GM19099 (cell line): Measurements from ENCODE around the gene DIAPH2.

Source experiments
- POLR2A ChIP-seq: IDR thresholded peaks from 3 replicates; pipeline ENCODE4 v1.6.1; 2011; ENCODE audit warnings: low read depth; ENCODE audit not compliant: insufficient read length; ENCODE audit errors: extremely low read depth

The DIAPH2 gene

DNA sequence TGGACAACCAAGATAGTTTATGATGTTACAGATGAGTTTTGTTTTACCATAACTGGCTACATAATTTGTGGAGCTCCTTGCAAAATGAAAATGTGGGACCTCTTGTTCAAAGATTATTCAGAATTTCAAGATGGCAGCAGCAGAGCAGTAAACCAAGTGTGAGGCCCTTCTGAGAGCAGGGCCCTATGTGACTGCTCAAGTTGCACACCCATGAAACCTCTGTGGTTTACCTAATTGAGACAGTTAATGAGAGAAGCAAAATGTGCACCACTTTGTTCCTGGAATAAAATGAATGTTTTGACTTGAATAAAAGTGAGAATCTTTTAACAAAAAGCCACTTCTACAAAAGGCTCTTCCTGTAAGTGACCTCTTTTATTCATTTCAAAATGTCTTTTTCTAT is 718.3 kb downstream of the DIAPH2 start:
- no peak for TF ChIP-seq POLR2A

DNA sequence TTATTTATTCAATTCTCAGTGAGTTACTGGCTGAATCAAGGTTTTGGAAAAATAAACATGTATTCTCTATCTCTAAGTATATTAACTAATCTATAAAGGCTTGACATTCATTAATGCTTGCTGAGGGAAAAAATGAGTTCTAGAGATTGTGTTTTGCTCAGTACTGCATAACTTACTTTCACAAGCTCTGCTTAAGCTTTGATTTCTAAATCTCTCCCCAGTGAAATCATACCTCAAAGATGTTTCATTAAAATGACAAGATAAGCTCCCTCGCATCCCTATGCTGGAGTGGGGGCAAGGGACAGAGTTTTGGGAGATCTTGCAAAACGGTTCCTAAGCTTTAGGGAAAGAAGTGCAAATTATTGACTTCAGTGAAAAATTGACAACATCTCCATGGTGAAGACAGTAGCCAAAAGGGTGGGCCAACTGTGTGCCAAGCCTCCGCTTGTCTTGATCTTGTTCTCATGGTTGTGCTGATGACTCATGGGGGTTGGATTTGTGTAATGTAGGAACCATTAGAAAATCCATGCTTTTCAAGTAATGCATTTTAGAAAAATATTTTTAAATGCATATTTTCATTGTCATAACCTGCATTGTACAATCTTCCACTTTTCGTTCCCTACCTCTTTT is 720.5 kb downstream of the DIAPH2 start:
- TF ChIP-seq POLR2A = no peak

DNA sequence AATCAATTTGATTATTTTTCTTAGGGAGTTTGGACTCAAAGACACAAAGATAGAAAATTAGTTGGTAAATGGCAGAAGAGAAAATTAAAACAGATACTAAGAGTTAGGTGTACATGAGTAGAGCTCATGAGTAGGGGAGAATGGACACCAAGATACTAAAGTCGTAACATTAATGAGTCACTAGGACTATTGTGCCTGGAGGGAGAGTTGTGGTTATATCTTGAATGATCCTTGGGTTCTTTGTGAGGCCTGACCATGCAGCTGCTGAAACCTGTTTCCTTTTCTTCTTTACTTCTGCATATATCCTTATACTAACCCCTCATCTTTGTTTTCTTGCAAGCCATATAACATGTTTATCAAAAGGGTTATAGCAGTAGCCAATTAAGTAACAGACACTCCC is 731.8 kb downstream of the DIAPH2 start:
- TF ChIP-seq POLR2A = no peak

DNA sequence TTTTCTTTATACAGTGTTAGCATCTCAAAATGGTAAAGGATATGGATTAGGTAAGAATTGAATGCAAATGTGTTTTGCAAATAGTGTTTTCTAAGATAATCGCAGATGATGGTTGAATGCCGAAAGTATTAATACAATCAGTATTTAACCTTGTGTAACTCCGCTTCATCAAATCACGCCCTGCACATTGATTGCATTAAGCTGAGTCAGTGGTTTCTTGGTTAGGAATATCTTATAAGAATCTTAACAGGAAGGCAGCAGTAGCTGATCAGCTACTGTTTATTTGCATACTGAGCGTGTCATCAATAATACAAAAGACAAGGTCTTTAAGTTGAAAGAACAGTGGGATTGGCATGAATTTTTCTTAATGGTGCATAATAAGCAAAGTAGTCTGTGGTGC is 744.5 kb downstream of the DIAPH2 start:
- TF ChIP-seq POLR2A = no peak

DNA sequence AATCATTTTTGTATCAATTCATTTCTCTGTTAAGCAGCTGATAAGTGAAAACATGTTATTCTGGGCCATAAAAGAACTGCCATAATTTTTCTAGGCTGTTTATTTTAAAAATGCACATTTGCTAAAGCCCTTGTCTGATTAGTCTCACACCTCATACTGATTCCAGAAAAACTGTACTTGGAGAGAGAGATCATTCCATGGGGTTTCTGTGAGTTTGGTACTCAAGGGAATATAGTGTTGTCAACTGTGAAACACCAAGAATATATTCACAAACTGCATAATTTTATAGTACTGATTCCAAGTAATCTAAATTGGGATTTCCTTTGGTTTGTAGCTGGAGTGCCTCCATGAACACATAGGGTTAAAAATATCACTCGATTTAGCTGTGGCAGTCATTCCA is 746.6 kb downstream of the DIAPH2 start:
- TF ChIP-seq POLR2A = no peak

DNA sequence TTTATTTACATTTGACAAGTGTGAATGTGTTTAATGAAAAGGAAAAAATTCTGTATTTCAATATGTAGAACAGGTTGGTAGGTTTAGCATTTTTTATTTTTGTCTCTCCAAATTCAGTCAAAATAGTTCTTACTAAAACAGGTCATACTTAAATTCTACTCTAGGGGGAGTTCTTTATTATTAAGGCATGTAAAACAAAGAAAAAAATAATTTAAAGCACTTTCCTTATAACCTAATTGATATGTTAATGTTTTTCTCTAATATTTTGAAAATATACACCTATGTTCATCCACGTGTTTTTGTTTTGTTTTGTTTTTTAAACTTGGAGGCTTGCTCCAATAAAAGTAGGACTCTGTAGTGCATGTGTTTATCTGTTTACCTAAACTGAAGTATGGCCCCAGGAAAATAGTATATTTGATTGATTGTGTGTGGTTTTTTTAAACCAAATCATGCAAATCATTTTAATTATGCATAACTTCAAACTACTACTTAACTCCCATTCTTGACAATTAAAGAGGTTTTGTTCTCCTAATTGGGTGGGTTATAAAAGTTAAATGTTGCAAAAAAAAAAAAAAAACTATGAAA is 761.7 kb downstream of the DIAPH2 start:
- TF ChIP-seq POLR2A = no peak

DNA sequence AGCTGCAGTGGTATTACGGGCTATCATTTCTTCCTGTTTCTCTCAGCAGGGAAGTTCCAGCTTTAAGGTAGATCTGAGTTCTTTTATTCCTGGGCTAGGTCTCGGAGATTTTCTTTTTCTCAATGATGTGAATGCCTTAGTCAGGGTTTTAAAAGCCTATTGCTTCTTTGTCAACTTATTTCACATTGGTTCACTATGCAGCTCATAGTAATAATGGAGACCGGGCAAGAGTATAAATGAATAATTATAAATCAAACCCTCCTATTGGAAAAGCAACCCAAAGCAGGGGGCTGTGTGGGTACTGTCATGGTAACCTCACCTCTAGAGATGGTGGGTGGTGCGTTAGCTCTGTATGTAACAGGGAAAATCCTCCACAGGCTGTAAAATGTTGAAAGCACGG is 762.7 kb downstream of the DIAPH2 start:
- TF ChIP-seq POLR2A = no peak

DNA sequence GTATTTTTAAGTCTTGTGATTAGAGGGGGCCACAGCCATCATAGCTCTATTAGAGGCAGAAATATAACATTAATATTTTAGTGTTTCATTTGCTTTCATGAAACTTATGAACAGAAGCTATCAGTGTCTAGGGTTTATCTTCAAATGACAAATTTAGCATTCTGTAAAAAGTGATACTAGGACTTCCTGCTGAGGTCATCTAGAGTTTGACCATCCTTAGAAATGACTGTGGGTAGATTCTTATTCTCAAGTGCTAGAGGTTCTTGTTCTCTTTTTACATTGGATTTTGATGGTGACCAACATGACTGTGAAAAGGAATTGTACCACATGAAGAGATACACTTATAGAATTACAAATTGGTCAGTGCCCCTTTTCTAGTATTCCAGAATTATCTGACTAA is 767.6 kb downstream of the DIAPH2 start:
- TF ChIP-seq POLR2A = no peak

DNA sequence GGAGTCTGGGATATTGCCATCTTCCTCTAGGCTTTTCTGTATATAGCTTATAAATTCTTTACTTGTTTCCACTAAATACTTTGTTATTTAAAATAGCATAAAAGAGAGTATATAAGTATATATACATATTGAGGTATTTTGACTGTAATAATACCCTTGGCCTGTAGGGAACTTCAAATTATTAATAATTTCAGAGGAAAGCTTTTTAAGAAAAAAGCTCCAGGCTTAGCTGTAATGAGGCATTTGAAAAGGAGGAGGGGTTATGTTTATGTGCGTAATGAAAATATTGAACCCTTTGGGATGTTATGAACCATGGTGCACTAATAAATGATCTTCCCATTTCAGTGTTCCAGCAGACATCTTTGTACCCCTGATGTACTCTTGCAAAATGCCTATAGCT is 777.1 kb downstream of the DIAPH2 start:
- no peak for TF ChIP-seq POLR2A

DNA sequence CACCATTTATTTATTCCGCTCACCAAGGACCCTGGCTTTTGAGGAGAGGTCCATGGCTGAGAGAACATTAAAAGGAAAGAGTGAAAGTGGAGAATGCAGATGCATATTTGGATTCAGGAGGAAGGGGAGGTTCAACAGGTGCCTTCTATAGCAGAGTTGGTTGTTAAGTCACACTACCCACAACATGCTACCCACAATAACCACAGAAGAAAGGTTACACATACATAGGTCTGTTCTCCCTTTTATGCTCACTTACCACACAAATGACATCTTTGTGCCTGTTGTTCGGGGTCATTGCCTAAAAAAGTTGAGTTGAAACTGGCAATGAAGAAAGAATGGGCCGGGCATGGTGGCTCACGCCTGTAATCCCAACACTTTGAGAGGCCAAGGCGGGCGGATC is 786.4 kb downstream of the DIAPH2 start:
- TF ChIP-seq POLR2A = no peak

DNA sequence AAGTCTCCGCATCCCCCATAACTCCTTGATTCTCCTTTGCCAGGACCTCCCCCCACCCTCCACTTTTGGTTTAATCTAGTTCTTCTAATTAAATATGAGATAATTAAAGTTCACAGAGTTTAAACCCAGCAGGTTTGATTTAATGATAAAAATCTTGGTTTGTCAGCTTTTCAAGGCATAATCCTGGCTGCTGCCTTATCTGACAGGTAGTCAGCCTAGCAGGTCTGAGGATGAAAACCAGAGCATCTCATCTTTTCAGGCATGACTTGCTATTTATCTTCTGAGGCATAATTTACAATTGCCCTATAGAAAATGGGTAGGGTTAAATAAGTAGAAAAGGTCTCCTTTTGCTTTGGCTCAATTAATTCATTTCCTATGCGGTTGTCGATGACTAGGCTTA is 790.3 kb downstream of the DIAPH2 start:
- TF ChIP-seq POLR2A = no peak

DNA sequence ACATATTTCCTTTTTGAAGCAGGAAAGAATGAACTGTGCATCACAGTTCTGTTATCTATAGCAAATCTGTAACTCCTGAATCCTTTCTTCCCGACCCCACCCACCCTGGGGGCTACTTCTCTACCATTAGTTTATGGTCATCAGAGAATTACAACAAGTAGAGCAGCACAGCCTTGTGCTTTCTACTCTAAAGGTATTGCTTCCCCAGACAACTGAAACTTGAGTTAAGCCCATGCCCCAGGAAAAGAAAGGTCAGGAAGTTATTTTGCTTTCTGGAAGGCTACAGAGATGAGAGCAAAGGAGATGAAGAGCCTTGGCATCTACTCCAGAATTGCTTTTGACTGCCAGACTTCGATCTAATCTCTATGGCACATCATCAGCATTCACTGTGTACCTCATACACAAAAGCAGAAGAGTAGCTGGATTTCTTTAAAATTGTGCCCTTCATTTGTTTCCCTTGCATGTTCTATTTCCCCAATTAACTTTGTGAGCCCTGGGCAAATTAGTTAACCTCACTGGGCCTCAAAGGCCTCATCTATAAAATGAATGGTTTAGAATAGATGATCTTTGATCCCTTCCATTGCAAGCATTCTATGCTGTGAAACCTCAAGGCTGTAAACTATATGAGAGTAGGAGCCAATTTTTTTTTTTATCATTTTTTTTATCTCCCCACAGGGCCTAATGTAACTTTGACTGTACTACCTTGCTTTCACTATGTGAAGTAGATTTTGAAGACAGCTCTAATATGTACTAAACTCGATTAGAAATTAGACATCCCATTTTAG is 794.7 kb downstream of the DIAPH2 start:
- no peak for TF ChIP-seq POLR2A

DNA sequence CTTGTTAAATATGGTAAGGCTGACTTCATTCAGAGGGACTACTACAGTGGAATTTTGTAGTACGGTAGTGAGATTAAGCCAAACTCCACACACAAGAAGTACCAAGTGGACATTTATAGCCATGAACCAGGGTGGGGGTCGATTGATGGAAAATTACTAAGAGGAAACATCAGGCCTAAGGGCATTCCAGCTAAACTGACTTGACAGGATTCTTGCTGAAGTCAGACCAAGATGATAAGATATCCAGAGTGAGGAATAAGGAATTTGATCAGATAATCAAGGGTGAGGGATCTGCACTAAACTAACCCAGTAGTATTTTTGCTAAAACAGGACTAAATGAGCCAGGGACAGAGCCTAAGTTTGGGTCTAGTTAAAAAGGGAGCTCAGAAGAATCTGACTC is 796.6 kb downstream of the DIAPH2 start:
- TF ChIP-seq POLR2A = no peak

DNA sequence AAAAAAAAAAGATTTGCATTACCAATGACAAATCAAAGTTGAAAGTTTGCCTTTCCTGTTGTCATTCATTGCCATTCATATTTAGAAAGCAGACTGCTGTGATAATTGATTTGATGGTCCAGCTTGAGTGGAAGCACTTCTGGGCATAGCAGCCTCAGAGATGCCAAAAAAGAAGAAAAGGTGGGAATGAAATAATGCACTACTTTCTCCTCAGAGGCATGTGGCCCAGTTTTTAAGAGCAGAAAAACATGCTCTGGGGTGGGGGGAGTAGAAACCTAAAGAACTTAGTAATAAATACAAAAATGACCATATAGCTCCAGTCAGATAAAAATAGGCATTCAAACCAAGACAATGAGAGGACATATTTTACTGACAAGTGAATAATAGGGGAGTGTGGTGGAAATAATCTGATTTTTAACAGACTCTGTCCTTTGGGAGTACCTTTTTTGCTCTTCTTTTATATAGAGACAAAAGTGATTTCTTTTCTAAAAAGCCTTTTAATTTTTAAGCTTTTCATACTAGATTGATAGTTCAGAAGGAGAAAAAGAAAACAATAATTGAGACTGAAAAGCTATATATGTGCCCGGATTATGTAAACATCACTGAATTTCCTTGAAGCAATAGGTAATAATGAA is 798.1 kb downstream of the DIAPH2 start:
- no peak for TF ChIP-seq POLR2A

DNA sequence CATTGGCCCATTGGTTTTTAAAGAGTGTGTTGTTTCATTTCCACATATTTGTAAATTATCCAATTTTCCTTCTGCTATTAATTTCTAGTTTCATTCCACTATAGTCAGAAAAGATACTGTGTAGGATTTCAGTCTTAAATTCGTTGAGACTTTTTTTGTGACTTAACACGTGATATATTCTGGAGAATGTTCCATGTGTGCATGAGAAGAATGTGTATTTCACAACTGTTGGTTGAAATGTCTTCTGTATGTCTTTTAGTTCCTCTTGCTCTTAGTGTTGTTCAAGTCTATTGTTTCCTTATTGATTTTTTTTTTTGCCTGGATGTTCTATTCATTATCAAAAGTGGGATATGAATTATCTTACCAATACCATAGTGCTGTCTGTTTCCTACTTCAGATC is 806.0 kb downstream of the DIAPH2 start:
- no peak for TF ChIP-seq POLR2A
